GM21786 (cell line): ENCODE measurements around the gene PTGES2.
"Not testable (repeated sequence)": the region's sequence is repeated elsewhere in the genome, so short reads cannot be mapped to it uniquely, and the experiment has no call there.

Experiments used
- ATAC-seq: cut with Tn5 transposase; IDR thresholded peaks from one replicate; pipeline ENCODE4 v1.9.1; 2021; ENCODE audit not compliant: unreplicated experiment

PTGES2 gene

GRCh38 chr9:128118971-128119665 lies 8.4 kb downstream of the PTGES2 start:
- ATAC-seq, result no peak

- no peak for ATAC-seq
These were observed 9.1 kb downstream of the PTGES2 start for GRCh38 chr9:128118472-128118857.

- ATAC-seq, result peak; percentile 56
These were observed 9.7 kb downstream of the PTGES2 start for GRCh38 chr9:128117613-128118471.

- no peak for ATAC-seq
These were observed 11.1 kb downstream of the PTGES2 start for GRCh38 chr9:128116104-128117083.

GRCh38 chr9:128115187-128116103 lies 12.1 kb downstream of the PTGES2 start:
- no peak for ATAC-seq

GRCh38 chr9:128114326-128115186 lies 13.0 kb downstream of the PTGES2 start:
- ATAC-seq, result no peak

GRCh38 chr9:128113526-128114325 lies 13.8 kb downstream of the PTGES2 start:
- no peak for ATAC-seq

GRCh38 chr9:128111726-128112125 lies 15.8 kb downstream of the PTGES2 start:
- not testable (repeated sequence) for ATAC-seq

GRCh38 chr9:128109050-128109709 lies 18.3 kb downstream of the PTGES2 start:
- ATAC-seq, result no peak

- ATAC-seq, result no peak
These were observed 19.1 kb downstream of the PTGES2 start for GRCh38 chr9:128108269-128109049.

GRCh38 chr9:128107468-128108268 lies 19.9 kb downstream of the PTGES2 start:
- ATAC-seq, result no peak

GRCh38 chr9:128106940-128107467 lies 20.5 kb downstream of the PTGES2 start:
- ATAC-seq, result no peak

GRCh38 chr9:128106181-128106939 lies 21.2 kb downstream of the PTGES2 start:
- ATAC-seq, result no peak

- no peak for ATAC-seq
These were observed 21.9 kb downstream of the PTGES2 start for GRCh38 chr9:128105538-128106175.

- no peak for ATAC-seq
These were observed 23.3 kb downstream of the PTGES2 start for GRCh38 chr9:128104171-128104618.
